ENCODE data around the gene FUZ.

FUZ gene

DNA sequence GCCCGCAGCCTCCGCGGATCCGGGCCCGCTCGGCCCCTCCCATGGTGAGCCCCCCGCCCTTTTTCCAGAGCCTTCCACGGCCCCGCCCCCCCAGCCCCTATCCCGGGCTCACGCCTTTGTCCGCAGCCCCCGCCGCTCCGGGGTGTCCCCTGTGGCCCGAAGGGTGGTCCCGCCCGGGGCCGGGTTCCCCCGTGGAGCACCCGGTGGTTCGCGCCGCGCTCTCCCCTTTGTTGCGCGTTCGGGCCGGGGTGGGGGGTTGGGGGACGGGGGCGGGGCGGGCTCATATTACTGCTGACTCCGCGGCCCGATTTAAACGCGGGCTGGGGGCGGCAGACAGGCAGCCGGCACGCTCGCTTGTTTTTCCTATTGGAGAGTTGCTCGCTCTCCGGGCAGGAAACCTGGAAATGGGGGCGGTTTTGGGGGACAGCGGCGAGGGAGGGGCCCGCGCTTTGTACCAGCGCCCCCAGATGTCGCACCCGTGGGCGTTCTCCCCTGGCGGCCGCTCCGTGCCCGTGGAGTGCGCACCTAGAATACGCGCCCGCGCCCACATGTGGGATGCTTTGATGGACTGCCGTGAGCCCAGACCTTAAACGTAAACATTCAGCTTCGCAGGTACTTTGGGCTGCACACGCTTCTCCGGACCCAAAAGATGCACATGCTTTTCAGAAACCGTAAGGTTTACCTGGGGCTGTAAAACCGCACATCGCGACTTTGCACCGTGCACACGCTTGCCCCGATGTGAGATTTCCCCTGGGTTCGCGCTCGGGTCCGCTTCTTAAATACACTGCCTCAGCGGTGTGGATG lies 38.6 kb upstream of the FUZ start:
- no peak for DNase-seq (ENCODE audit: low read depth in 4 of 4, low spot score in 1 of 4)

- peak; percentile 78 to 85 (median 80) for DNase-seq (ENCODE audit: low read depth in 4 of 4, low spot score in 1 of 4)
Observed at GRCh38 chr19:49850487-49851342, 37.6 kb upstream of the FUZ start, which contains the start of gene PTOV1. PTOV1 (plus strand) TSS chr19:49851159.

GRCh38 chr19:49850221-49850486 lies 37.1 kb upstream of the FUZ start:
- DNase-seq (ENCODE audit: low read depth in 4 of 4, low spot score in 1 of 4) = no peak

DNA sequence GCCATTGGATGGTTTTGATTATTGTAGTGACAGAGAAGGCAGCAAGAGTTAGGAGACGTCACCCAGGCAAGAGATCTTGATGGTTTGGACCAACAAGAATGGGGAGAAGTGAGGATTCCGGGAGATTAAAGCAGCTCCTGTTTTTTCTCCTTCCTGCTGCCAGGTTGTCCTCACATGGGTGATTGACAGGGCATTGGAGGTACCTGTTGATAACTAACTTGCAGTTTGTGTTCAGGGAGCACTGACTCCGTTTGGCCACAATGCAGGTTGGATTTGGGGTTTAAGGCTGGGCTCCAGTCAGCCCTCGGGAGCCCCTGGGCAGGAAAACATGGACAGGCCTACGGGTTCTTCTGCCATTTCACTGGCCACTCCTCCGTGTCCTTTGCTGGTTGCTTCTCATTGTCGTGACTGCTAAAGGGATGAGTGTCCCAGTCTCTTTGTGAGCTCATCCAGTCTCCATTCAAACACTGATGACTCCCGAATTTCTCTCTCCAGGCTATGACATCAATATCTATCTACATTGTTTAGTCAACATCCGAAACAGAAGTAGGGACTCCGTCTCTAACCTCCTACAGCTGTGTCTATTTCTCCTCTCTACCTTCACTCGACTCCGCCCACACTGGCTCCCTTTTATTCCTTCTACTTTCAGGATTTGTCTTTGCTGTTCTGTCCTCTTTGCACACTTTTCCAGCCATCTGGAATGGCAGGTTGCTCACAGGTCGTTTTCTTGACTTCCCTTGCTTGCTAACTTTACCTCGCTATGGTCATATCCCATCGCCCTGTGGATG lies 36.5 kb upstream of the FUZ start:
- DNase-seq (ENCODE audit: low read depth in 4 of 4, low spot score in 1 of 4) = no peak

- no peak for DNase-seq (ENCODE audit: low read depth in 4 of 4, low spot score in 1 of 4)
Observed at GRCh38 chr19:49848938-49849337, 35.8 kb upstream of the FUZ start.

DNA sequence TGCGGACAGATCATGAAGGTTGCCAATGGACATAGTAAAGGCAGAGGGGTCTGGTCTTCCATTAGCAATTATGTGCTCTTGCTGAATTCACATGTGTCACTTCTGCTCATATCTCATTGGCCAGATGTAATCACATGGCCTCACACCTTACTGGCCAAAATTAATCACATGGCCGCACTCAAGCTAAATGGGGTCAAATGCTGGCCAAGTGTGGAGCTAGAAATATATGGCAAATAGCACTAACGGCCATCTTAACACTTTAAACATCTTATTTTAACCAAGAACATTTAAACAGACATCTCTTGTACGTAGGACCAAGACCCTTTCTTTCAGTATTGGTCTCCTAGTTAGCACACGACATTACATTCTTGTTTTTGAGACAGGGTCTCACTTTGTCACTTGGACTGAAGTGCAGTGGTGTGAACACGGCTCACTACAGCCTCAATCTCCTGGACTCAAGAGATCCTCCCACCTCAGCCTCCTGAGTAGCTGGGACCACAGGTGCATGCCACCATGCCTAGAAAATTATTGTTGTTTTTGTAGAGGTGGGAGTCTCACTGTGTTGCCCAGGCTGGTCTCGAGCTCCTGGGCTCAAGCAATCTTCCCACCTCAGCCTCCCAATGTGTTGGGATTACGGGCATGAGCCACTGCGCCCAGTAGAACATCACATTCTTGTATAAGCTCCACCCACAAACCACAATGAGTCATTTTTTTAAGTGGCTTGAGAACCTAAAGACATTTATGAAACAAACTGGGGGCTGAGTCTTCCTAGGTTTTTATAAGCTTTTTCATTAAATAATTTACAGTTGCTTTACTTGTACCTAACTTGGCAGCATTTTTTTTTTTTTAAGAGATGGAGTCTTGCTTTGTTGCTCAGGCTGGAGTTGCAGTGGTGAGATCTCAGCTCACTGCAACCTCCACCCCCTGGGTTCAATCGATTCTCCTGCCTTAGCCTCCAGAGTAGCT lies 34.9 kb upstream of the FUZ start:
- DNase-seq (ENCODE audit: low read depth in 4 of 4, low spot score in 1 of 4) = no peak

DNA sequence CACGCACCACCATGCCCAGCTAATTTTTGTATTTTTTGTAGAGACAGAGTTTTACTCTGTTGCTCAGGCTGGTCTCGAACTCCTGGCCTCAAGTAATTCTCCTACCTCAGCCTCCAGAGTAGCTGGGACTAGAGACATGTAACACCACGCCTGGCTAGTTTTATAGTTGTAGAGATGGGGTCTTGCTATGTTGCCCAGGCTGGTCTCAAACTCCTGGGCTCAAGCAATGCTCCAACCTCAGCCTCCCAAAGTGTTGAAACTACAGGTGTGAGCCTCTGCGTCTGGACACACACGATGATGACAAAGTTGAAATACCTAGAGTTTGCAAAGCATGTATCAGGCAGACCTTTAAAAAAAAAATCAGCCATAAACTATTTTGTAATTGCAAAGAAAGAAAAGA lies 33.3 kb upstream of the FUZ start:
- DNase-seq (ENCODE audit: low read depth in 4 of 4, low spot score in 1 of 4) = no peak

DNA sequence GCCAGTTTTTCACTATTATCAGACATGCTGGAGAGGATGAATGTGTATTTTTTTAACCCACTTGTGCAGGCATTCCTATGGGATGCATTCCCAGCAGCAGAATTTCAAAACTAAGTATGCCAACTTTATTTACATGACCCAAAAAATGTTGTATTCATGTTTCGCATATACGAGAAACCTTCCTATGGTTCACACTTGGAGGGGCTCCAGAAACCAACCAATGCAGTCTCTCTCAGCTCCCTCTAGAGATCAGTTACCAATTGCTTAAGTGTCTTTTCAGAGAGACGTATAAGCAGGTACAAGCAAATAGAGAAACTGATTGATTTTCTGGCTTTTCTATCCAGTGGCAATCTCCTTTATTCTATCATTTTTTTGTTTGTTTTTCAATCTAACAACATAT lies 32.3 kb upstream of the FUZ start:
- no peak for DNase-seq (ENCODE audit: low read depth in 4 of 4, low spot score in 1 of 4)

DNA sequence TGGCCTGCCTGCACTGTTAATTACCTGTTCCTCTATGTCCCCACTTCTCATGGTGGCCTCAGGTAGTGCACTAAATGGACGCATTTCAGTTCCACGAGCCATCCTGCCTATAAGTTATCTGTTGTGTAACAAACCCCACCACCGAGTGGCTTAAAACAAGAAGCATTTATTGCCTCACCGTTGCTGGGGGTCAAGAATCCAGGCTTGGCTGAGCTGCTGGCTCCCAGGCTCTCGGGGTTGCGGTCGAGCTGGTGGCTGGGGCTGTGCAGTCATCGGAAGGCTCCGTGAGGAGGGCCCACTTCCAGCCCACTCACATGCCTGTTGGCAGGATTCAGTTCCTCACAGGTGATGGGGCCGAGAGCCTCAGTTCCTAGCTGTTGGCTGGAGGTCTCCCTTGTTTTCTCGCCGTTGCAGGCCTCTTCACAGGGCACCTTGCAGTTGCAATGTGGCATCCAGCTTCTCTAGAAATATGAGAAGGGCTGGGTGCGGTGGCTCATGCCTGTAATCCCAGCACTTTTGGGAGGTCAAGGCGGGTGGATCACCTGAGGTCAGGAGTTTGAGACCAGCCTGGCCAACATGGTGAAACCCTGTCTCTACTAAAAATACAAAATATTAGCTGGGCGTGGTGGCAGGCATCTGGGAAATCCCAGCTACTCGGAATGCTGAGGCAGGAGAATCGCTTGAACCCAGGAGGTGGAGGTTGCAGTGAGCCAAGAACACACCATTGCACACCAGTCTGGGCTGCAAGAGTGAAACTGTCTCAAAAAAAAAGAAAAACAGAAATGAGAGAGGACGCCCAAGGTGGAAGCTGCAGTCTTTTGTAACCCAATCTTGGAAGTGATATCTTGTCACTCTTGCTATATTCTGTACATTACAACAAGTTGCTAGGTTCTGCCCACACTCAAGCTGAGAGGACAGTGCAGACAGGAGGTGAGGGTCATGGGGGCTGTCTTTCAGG lies 31.3 kb upstream of the FUZ start:
- no peak for DNase-seq (ENCODE audit: low read depth in 4 of 4, low spot score in 1 of 4)

GRCh38 chr19:49843265-49843664 lies 30.2 kb upstream of the FUZ start:
- no peak for DNase-seq (ENCODE audit: low read depth in 4 of 4, low spot score in 1 of 4)

- DNase-seq (ENCODE audit: low read depth in 4 of 4, low spot score in 1 of 4) = no peak
Observed at GRCh38 chr19:49840736-49841249, 27.7 kb upstream of the FUZ start.

GRCh38 chr19:49840321-49840720 lies 27.2 kb upstream of the FUZ start:
- DNase-seq (ENCODE audit: low read depth in 4 of 4, low spot score in 1 of 4) = no peak

GRCh38 chr19:49839713-49840112 lies 26.6 kb upstream of the FUZ start:
- no peak for DNase-seq (ENCODE audit: low read depth in 4 of 4, low spot score in 1 of 4)

- DNase-seq (ENCODE audit: low read depth in 4 of 4, low spot score in 1 of 4) = no peak
Observed at GRCh38 chr19:49838885-49839588, 25.9 kb upstream of the FUZ start.

GRCh38 chr19:49837425-49837824 lies 24.3 kb upstream of the FUZ start:
- no peak for DNase-seq (ENCODE audit: low read depth in 4 of 4, low spot score in 1 of 4)

- no peak for DNase-seq (ENCODE audit: low read depth in 4 of 4, low spot score in 1 of 4)
Observed at GRCh38 chr19:49837009-49837310, 23.9 kb upstream of the FUZ start.

DNA sequence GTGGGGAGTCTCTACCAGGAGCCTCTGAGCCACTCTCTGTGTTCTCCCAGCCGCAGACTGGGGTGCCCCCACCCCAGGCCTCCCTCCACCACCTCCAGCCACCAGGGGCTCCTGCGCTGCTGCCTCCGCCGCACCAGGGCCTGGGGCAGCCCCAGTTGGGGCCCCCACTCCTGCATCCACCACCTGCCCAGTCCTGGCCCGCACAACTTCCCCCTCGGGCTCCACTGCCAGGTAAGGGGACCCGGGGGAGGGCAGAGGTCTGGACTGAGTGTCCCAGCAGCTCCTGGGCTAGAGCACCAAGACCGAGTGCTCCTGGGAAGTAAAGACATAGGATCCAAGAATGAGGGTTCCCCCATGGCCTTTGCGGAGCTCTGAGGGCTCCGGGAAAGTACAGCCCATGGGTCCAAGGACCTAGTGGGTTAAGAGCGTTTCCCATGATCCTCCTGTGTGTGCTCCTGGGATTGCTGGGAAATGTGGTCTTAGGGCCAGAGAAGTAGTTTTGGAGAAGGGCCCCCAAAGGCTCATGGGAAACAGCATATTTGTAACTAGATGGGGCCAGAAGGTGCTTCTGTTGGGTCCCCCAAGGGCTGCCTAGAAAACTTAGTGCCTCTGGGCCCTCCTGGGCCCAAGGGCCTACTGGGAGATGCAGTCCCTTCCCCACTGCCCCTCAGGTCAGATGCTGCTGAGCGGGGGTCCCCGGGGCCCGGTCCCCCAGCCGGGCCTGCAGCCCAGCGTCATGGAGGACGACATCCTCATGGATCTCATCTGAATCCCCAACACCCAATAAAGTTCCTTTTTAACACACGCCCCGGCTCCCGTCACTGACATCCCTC lies 23.3 kb upstream of the FUZ start:
- DNase-seq (ENCODE audit: low read depth in 4 of 4, low spot score in 1 of 4) = no peak

DNA sequence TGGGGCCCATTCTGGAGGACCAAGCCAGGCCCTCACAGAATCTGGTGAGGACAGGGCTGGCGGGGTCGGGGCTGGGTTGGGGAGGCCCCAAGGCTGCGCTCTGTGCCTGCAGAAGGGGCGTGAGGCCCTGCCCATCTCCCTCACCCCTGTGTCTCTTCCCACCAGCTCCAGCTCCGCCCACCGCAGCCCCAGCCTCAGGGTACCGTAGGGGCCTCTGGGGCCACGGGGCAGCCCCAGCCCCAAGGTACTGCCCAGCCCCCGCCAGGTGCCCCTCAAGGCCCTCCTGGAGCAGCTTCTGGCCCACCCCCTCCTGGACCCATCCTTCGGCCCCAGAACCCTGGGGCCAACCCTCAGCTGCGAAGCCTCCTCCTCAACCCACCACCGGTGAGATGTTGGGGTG lies 22.5 kb upstream of the FUZ start:
- DNase-seq (ENCODE audit: low read depth in 4 of 4, low spot score in 1 of 4) = no peak
